ENCODE results near the gene BLTP1.

The BLTP1 gene

DNA sequence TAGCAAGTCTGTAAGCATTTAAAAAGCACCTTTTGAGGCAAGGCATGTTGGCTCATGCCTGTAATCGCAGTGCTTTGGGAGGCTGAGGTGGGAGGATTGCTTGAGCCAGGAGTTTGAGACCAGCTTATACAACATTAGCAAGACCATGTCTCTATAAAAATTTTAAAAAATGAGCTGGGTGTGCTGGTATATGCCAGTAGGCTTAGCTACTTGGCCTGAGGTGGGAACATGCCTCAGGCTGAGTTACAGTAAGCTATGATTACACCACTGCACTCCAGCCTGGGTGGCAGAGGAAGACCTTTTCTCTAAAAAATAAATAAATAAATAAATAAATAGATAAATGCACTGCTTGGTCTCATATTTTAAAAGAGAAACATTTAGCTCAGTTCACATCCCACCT lies 26.8 kb downstream of the BLTP1 start:
- Histone ChIP-seq H3K4me3 (ENCODE audit: low read depth, low read length, poor library complexity, severe bottlenecking) (no peak overlapping the region), H3K4me2 (ENCODE audit: low read length) (no peak overlapping the region), H3K27ac (ENCODE audit: low read depth, low read length, poor library complexity, severe bottlenecking) (no peak overlapping the region), H2AFZ (ENCODE audit: low read length) (no peak overlapping the region), H3K4me1 (ENCODE audit: insufficient read depth, low read length, severe bottlenecking) (no peaks in the 10 kb centered on the region), H3K9me3 (ENCODE audit: low read length) (no peaks in the 10 kb centered on the region), H3K79me2 (ENCODE audit: insufficient read depth, low read length) (no peaks in the 10 kb centered on the region), H3K36me3 (ENCODE audit: insufficient read depth, low read length) (peaks cover 35% of the 10 kb centered on the region; the same call in 1 of the 2 replicates), H3F3A (ENCODE audit: insufficient read depth, low read length) (no peaks in the 10 kb centered on the region), H3K27me3 (ENCODE audit: insufficient read depth, low read length) (no peaks in the 10 kb centered on the region), H4K20me1 (ENCODE audit: insufficient read depth, low read length) (no peaks in the 10 kb centered on the region), H3K9me2 (ENCODE audit: low read depth, low read length) (no peaks in the 10 kb centered on the region), H3K9ac (ENCODE audit: low read length) (no peak overlapping the region)
- no peak for TF ChIP-seq EZH2 (IDR thresholded peaks at IDR 0.05; ENCODE audit: borderline replicate concordance, low read length)
- TF ChIP-seq, protein P1, sequence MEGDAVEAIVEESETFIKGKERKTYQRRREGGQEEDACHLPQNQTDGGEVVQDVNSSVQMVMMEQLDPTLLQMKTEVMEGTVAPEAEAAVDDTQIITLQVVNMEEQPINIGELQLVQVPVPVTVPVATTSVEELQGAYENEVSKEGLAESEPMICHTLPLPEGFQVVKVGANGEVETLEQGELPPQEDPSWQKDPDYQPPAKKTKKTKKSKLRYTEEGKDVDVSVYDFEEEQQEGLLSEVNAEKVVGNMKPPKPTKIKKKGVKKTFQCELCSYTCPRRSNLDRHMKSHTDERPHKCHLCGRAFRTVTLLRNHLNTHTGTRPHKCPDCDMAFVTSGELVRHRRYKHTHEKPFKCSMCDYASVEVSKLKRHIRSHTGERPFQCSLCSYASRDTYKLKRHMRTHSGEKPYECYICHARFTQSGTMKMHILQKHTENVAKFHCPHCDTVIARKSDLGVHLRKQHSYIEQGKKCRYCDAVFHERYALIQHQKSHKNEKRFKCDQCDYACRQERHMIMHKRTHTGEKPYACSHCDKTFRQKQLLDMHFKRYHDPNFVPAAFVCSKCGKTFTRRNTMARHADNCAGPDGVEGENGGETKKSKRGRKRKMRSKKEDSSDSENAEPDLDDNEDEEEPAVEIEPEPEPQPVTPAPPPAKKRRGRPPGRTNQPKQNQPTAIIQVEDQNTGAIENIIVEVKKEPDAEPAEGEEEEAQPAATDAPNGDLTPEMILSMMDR (IDR thresholded peaks at IDR 0.05; ENCODE audit: low read length) = no peak

DNA sequence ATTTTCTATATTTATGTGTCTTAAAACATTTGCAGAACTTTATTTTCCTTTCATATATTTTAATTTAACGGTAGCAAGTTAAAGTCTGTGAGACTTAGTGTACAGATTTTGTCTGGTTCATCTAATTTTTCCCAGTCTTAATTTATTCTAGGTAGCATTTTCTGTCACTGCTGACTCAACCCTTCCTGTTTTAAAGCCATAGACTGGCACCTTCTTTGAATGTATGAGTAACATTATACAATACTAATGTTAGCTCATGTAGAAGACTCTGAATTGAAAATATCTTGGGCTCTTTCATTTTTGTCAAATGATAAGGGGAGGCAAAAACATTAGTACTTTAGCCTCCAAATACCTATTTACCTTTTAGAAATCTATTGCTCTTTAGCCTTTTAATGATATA lies 43.6 kb downstream of the BLTP1 start:
- Histone ChIP-seq H3K27ac (ENCODE audit: low read depth, low read length, poor library complexity, severe bottlenecking) (no peak overlapping the region), H4K20me1 (ENCODE audit: insufficient read depth, low read length) (no peaks in the 10 kb centered on the region), H3K9me3 (ENCODE audit: low read length) (no peaks in the 10 kb centered on the region), H2AFZ (ENCODE audit: low read length) (no peak overlapping the region), H3K4me1 (ENCODE audit: insufficient read depth, low read length, severe bottlenecking) (no peaks in the 10 kb centered on the region), H3K4me2 (ENCODE audit: low read length) (no peak overlapping the region), H3K9me2 (ENCODE audit: low read depth, low read length) (no peaks in the 10 kb centered on the region), H3F3A (ENCODE audit: insufficient read depth, low read length) (no peaks in the 10 kb centered on the region), H3K9ac (ENCODE audit: low read length) (no peak overlapping the region), H3K4me3 (ENCODE audit: low read depth, low read length, poor library complexity, severe bottlenecking) (no peak overlapping the region), H3K79me2 (ENCODE audit: insufficient read depth, low read length) (no peaks in the 10 kb centered on the region), H3K36me3 (ENCODE audit: insufficient read depth, low read length) (0 out of 2 replicates have a peak, but pooled peaks cover 12% of the 10 kb centered on the region), H3K27me3 (ENCODE audit: insufficient read depth, low read length) (no peaks in the 10 kb centered on the region)
- no peak for TF ChIP-seq EZH2 (IDR thresholded peaks at IDR 0.05; ENCODE audit: borderline replicate concordance, low read length)
- TF ChIP-seq, protein P1 (IDR thresholded peaks at IDR 0.05; ENCODE audit: low read length) = no peak

All from OCI-LY1 (cell line).